CD4-positive, alpha-beta T cell (primary cell): Measurements from ENCODE around the gene MAT2A. TPM values are rescaled to one million over a fixed set of nuclear protein-coding genes. Genes with fewer than 3 reads are reported as not detected.

Experiments
- ATAC-seq: fragments of 200-7000 bp; cut with Tn5 transposase; one replicate; pipeline ENCODE4 v1.10.0; 2022; ENCODE audit warnings: mild to moderate bottlenecking; ENCODE audit not compliant: poor library complexity
- CTCF ChIA-PET: fragments of 350-600 bp; sonication (Branson Sonifier 250); formaldehyde crosslinking; loops from one replicate; lab custom pipeline; 2021; ENCODE audit warnings: antibody characterized with exemption, inconsistent platforms; lab: Charles Lee
- POLR2A ChIA-PET: fragments of 350-600 bp; sonication (Branson Sonifier 250); formaldehyde crosslinking; loops from one replicate; lab custom pipeline; 2021; ENCODE audit warnings: antibody characterized with exemption, inconsistent platforms; lab: Charles Lee
- DNase-seq, 14 experiments: peaks; one replicate each; pipeline ENCODE4 v3.0.0-alpha.2; 2013 to 2020; ENCODE audit warnings: mixed read lengths in 2 of 14
- H3K27ac ChIP-seq, 2 donors: one replicate each; pipeline versions ENCODE4 v1.5.1 to v1.7.0; 2013; ENCODE audit warnings: low read length in 2 of 2, low read depth in 1 of 2, mild to moderate bottlenecking in 1 of 2
- H3K27me3 ChIP-seq, 2 experiments: 1 replicate in 1 of 2; 2 replicates in 1 of 2; pipeline versions ENCODE4 v1.6.1 to v1.7.0; 2013; ENCODE audit warnings: low read length in 2 of 2, control low read depth in 1 of 2, mild to moderate bottlenecking in 1 of 2, moderate library complexity in 1 of 2; ENCODE audit not compliant: insufficient read depth in 2 of 2, control insufficient read depth in 1 of 2
- H3K36me3 ChIP-seq: one replicate; pipeline ENCODE4 v1.6.1; 2013; ENCODE audit warnings: low read length, control low read depth; ENCODE audit not compliant: insufficient read depth
- H3K4me1 ChIP-seq: one replicate; pipeline ENCODE4 v1.6.1; 2013; ENCODE audit warnings: low read length, control low read depth; ENCODE audit not compliant: insufficient read depth
- H3K4me3 ChIP-seq: one replicate; pipeline ENCODE4 v1.5.1; 2013; ENCODE audit warnings: mild to moderate bottlenecking, low read length, moderate library complexity
- H3K9me3 ChIP-seq, 2 experiments: 1 replicate in 1 of 2; 2 replicates in 1 of 2; pipeline versions ENCODE4 v1.6.1 to v1.7.0; 2013; ENCODE audit warnings: low read length in 2 of 2, mild to moderate bottlenecking in 2 of 2, control low read depth in 1 of 2, moderate library complexity in 1 of 2; ENCODE audit not compliant: control insufficient read depth in 1 of 2, insufficient read depth in 1 of 2
- H3K27ac Mint-ChIP-seq: one replicate; pipeline ENCODE4 v1.8.0; 2020; ENCODE audit warnings: mixed read lengths
- H3K27me3 Mint-ChIP-seq: one replicate; pipeline ENCODE4 v1.8.0; 2021; ENCODE audit warnings: mixed read lengths
- H3K36me3 Mint-ChIP-seq: one replicate; pipeline ENCODE4 v1.8.0; 2021; ENCODE audit warnings: low read depth, mixed read lengths
- H3K4me1 Mint-ChIP-seq: one replicate; pipeline ENCODE4 v1.8.0; 2021; ENCODE audit warnings: low read depth, mixed read lengths
- H3K4me3 Mint-ChIP-seq: one replicate; pipeline ENCODE4 v1.8.0; 2020; ENCODE audit warnings: mild to moderate bottlenecking, mixed read lengths
- H3K9me3 Mint-ChIP-seq: one replicate; pipeline ENCODE4 v1.8.0; 2020; ENCODE audit warnings: mixed read lengths
- intact Hi-C, 2 experiments: fragments of 100-400 bp; cut with DNase I in 1 of 2; cut with micrococcal nuclease in 1 of 2; formaldehyde crosslinking; loops; one replicate each; pipeline versions ENCODE4 v1.15.1 to v1.9.0; 2023 to 2025; cut with DNase I, micrococcal nuclease
- total RNA-seq, 174 experiments: library from RNA in 2 of 174; stranded (reverse) in 2 of 174; gene quantifications; one replicate each; pipeline ENCODE4 v1.2.3 and lab custom pipeline; 2021 to 2026
- TF ChIP-seq, protein P1 (sequence below): fragments of 200-600 bp; IDR thresholded peaks from one replicate; pipeline ENCODE4 v1.8.0; 2022; ENCODE audit warnings: antibody characterized with exemption, mild to moderate bottlenecking

Gene MAT2A
- total RNA-seq, 2 experiments from 2014 or later = 121 to 122 TPM

DNA sequence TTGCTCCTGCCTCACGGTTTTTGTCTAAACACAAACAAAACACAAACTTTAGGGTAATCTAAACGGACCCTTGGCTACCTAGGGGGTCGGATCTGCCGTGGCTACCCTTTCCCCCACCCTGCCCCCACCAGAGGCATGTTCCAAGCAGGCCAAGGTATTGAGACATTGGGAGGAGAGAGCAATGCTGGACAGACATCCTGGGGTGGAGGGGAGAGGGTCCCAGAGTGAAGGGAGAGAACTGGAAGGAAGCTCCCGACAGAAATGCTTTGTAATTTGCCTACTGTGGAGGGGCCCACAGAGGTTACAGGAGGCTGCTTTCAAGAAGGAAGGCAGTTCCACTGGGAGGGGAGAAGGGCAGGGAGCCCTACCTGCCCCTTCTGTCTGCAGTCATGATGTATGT is 13.9 kb upstream of the MAT2A start:
- TF ChIP-seq, protein P1, sequence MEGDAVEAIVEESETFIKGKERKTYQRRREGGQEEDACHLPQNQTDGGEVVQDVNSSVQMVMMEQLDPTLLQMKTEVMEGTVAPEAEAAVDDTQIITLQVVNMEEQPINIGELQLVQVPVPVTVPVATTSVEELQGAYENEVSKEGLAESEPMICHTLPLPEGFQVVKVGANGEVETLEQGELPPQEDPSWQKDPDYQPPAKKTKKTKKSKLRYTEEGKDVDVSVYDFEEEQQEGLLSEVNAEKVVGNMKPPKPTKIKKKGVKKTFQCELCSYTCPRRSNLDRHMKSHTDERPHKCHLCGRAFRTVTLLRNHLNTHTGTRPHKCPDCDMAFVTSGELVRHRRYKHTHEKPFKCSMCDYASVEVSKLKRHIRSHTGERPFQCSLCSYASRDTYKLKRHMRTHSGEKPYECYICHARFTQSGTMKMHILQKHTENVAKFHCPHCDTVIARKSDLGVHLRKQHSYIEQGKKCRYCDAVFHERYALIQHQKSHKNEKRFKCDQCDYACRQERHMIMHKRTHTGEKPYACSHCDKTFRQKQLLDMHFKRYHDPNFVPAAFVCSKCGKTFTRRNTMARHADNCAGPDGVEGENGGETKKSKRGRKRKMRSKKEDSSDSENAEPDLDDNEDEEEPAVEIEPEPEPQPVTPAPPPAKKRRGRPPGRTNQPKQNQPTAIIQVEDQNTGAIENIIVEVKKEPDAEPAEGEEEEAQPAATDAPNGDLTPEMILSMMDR = no peak
- H3K27ac Mint-ChIP-seq = no peak overlapping the region
- Histone ChIP-seq H3K27ac (no peak overlapping the region), H3K4me3 (no peak overlapping the region), H3K27me3 (no peaks in the 10 kb centered on the region), H3K4me1 (peaks cover 6% of the 10 kb centered on the region), H3K36me3 (no peaks in the 10 kb centered on the region), H3K9me3 (no peaks in the 10 kb centered on the region)
- intact Hi-C loops = no loop called here
- H3K36me3 Mint-ChIP-seq = no peaks in the 10 kb centered on the region
- no peaks in the 10 kb centered on the region for H3K4me1 Mint-ChIP-seq
- H3K4me3 Mint-ChIP-seq = no peak overlapping the region
- ATAC-seq = no peak
- CTCF ChIA-PET = no interaction called here
- no peak for DNase-seq
- H3K27me3 Mint-ChIP-seq = no peaks in the 10 kb centered on the region
- POLR2A ChIA-PET = interaction anchor here (2.8 kb wide), 1 partner anchor 14 kb away, joined by 7 read pairs; the partner anchor contains the start of gene MAT2A
- no peaks in the 10 kb centered on the region for H3K9me3 Mint-ChIP-seq

DNA sequence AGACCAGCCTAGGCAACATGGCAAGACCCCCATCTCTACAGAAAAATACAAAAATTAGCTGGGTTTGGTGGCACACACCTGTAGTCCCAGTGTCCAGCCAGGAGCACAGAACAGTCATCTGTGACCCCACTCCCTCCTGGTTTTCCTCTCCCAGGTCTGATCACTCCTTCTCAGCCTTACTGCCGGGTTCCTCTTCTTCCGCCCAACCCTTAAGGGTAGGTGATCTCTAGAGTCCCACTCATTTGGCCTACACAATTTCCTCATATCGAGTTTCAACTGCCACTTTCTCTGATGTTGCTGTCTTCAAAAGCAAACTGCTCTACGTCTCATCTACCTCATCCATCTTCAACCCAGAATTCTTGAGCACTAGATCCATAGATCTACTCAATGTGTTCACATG is 13.4 kb upstream of the MAT2A start:
- H3K27me3 ChIP-seq = no peaks in the 10 kb centered on the region
- no peak overlapping the region for H3K4me3 ChIP-seq
- no peaks in the 10 kb centered on the region for H3K36me3 ChIP-seq
- no peak overlapping the region for H3K27ac Mint-ChIP-seq
- no peak for DNase-seq
- ATAC-seq = no peak
- no peaks in the 10 kb centered on the region for H3K4me1 Mint-ChIP-seq
- H3K9me3 Mint-ChIP-seq = no peaks in the 10 kb centered on the region
- CTCF ChIA-PET = no interaction called here
- H3K27me3 Mint-ChIP-seq = no peaks in the 10 kb centered on the region
- peaks cover 6% of the 10 kb centered on the region for H3K4me1 ChIP-seq
- intact Hi-C loops = no loop called here
- H3K27ac ChIP-seq = no peak overlapping the region
- no peak overlapping the region for H3K4me3 Mint-ChIP-seq
- no peaks in the 10 kb centered on the region for H3K36me3 Mint-ChIP-seq
- no peaks in the 10 kb centered on the region for H3K9me3 ChIP-seq
- TF ChIP-seq, protein P1 = no peak
- POLR2A ChIA-PET = interaction anchor here (2.8 kb wide), 1 partner anchor 13 kb away, joined by 7 read pairs; the partner anchor contains the start of gene MAT2A

DNA sequence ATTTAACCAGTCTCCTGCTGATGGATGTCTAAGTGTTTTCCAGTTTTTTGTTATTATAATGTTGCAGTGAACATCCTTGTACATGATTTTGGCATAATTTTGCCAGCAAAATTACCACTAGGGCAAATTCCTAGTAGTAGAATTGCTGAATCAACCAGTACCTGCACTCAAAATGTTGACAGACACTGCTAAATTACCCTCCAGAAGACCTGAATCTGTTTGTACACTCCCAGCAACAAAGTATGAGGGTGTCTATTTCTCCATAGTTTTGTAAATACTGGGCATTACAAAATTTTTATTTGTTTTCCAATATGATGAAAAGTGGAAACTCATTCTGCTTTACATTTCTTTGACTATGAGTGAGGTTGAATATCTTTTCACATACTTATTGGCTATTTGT is 11.2 kb upstream of the MAT2A start:
- Mint-ChIP-seq H3K27me3 (no peaks in the 10 kb centered on the region), H3K4me1 (no peaks in the 10 kb centered on the region), H3K4me3 (no peak overlapping the region), H3K36me3 (no peaks in the 10 kb centered on the region), H3K9me3 (no peaks in the 10 kb centered on the region), H3K27ac (no peak overlapping the region)
- H3K4me3 ChIP-seq = no peak overlapping the region
- CTCF ChIA-PET = no interaction called here
- H3K4me1 ChIP-seq = peaks cover 6% of the 10 kb centered on the region
- intact Hi-C loops = no loop called here
- no peaks in the 10 kb centered on the region for H3K9me3 ChIP-seq
- H3K27me3 ChIP-seq = no peaks in the 10 kb centered on the region
- ATAC-seq = no peak
- TF ChIP-seq, protein P1 = no peak
- no peak overlapping the region for H3K27ac ChIP-seq
- POLR2A ChIA-PET = no interaction called here
- no peaks in the 10 kb centered on the region for H3K36me3 ChIP-seq
- DNase-seq = no peak
